HG02571 (cell line): ENCODE data around the gene OTOR.

Source experiments
- ATAC-seq: cut with Tn5 transposase; IDR thresholded peaks from one replicate; pipeline ENCODE4 v1.9.1; 2021; ENCODE audit warnings: mild to moderate bottlenecking, moderate library complexity; ENCODE audit not compliant: unreplicated experiment

The OTOR gene

DNA sequence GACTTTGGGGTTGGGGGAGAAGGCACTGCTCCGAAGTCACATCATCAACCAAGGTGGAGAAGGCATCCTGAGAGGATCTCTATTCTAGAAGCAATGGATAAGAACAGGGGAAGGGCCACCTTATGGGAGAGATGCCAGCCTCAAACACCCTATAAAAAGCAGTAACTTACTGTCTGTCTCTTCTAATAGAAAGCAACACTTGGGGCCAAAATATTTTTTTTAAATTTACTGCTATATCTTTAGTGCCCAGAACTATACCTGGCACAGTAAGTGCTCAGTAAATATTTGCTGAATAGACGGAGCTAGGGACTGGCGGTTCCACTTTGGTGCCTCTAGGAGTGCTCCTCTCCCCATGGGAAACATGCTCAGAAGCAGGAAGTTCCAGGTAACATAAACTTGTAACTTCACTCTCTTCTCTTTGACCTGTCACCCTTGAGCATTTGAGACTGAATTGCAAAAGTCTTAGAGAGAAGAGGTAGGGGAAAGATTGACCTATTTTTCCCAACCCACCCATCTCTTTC is 807 bp upstream of the OTOR start:
- no peak for ATAC-seq

GRCh38 chr20:16749573-16749972 is 1.4 kb downstream of the OTOR start:
- no peak for ATAC-seq

DNA sequence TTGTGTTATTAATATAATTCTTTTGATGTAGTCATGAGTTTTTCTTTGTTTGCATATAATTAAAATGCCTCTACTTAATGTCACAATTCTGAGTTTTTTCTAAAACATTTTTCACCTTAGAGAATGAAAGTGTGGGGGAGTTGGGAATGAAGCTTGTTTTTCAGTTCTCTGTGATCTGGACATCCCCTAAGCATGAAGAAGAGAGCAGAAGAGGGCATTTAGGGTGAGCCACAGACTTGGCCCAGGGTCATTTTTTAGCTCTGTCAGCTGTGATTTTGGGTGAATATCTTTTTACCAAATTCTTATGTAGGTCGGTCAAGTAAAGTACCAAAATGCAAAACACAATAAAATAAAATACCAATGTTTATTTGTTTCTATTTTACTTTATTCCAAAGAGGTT is 3.9 kb downstream of the OTOR start:
- no peak for ATAC-seq

DNA sequence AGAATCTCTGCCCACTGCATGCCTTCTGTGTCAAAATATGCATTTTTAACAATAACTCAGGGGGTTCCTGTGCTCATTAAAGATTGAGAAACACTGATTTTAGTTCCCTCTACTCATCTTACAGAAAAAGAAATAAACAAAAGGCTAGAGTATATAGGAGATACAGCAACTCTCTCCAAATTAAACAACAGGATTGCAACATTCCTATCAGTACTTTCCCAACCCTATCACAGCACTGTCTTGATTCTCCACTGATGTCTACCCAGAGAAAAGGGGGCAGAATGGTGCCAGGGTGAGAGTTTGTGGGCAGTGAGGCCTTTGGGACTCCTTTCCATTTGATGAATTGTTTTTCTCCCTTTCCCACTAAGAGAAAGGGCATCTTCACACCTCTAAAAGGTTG is 4.7 kb downstream of the OTOR start:
- no peak for ATAC-seq

- no peak for ATAC-seq
Measured at GRCh38 chr20:16758454-16759180, 10.5 kb downstream of the OTOR start.

- no peak for ATAC-seq
Measured at GRCh38 chr20:16759181-16759563, 11.0 kb downstream of the OTOR start.

GRCh38 chr20:16760431-16761304 is 12.5 kb downstream of the OTOR start:
- no peak for ATAC-seq

GRCh38 chr20:16761305-16761829 is 13.2 kb downstream of the OTOR start:
- ATAC-seq, result no peak

DNA sequence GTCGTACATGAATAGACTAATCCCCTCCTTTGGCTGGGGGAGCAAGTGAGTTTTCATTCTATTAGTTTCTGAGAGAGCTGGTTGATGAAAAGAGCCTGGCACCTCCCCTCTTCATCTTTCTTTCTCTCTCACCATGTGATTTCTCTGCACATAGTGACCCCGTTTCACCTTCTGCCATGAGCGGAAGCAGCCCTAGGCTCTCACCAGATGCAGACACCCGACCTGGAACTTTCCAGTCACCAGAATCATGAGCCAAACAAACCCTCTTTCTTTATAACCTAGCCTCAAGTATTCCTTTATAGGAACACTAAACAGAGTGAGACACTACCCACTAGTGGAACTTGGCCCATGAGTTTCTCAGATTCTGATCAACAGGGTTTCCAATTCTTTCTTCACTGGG is 16.4 kb downstream of the OTOR start:
- ATAC-seq, result no peak

DNA sequence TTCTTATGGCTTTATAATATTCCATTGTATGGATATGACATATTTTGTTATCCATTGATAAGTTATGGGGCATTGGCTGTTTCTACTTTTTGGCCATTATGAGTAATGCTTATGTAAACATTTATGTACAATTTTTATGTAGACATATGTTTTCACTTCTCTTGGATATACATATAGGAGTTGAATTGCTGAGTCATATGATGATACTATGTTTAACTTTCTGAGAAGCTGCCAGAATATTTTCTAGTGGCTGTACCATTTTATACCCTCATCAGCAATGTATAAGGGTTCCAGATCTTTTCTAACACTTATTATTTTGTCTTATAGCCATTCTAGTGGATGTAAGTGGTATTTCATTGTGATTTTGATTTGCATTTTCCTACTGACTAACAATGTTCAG is 23.1 kb downstream of the OTOR start:
- ATAC-seq, result no peak

DNA sequence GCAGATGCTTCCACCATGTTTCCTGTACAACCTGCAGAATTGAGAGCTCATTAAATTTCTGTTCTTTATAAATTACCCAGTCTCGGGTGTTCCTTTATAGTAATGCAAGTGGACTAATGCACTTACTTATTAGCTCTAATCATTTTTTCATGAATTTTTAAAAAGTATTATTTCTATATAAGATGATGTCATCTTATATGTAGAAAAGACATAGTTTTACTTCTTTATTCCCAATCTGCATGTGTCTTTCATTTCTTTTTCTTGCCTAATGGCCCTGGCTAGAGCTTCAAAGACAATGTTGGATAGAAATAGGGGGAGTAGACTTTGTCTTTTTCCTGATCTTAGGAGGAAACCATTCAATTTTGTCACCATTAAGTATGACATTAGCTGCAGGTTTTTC is 27.8 kb downstream of the OTOR start:
- ATAC-seq, result no peak

DNA sequence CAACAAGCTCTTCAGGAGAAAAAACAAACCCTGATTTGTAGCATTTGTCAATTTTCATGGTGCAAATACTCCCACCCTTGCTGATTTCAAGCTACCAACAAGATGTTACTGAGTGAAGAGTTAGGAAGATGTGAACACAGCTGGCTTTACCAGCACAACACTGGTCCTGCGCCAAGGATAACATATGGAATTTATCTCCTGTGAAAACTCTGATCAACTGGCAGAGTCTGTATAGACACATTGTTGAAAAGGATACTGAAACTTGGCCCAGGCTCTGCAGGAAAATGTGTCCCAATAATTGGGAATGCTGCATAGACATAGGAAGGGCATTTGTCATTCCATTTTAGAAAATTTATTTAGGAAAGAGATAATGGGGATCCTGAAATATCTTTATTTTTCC is 29.0 kb downstream of the OTOR start:
- ATAC-seq, result no peak

DNA sequence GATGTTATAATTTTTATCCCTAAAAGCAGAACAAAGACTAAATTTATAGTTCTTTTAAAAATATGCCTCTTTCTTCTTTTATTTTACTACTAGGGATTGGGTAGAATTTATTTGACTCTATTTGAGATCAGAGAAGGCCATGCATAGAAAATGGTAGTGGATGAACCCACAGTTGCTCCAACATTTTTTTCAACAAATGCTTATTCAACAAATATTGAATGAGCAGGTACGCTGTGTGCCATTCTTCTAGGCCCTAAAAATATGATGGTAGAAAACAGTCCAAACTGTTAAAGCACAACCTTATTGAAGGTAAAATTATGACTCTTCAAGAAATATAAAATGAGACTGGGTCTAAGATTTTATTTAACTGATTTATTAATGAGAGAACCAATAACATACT is 30.0 kb downstream of the OTOR start:
- no peak for ATAC-seq

- no peak for ATAC-seq
Measured at GRCh38 chr20:16781496-16781895, 33.3 kb downstream of the OTOR start.

DNA sequence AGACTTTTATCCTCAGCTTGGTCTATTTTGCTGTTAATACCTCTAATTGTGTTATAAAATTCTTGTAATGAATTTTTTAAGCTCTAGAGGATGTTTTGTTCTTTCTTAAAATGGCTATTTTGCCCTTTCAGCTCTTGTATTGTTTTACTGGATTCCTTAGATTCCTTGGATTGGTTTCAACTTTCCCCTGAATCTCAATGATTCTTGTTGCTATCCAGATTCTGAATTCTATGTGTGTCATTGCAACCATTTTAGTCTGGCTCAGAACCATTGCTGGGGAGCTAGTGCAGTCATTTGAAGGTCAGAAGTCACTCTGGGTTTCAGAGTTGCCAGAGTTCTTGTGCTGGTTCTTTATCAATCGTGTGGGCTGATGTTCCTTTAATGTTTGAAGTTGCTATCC is 37.1 kb downstream of the OTOR start:
- no peak for ATAC-seq
